GM21737 (cell line): ENCODE results near the gene PC.

Source experiments
- ATAC-seq: cut with Tn5 transposase; IDR thresholded peaks from one replicate; pipeline ENCODE4 v1.9.1; 2021; ENCODE audit warnings: mild to moderate bottlenecking, moderate library complexity; ENCODE audit not compliant: unreplicated experiment

PC gene

DNA sequence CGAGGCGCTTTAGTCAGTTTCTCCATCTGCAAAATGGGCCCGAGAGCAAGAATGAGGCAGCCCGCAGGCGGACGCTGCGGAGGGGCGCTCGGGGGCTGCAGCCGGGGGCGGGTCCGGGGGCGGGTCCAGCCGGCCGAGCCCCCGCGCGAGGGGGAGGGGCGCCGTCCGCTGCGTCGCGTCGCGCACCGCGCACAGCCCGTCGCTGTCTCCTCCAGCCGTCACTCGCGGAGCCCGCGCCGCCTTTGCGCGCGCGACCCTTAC lies 282 bp downstream of the PC start:
- no peak for ATAC-seq

DNA sequence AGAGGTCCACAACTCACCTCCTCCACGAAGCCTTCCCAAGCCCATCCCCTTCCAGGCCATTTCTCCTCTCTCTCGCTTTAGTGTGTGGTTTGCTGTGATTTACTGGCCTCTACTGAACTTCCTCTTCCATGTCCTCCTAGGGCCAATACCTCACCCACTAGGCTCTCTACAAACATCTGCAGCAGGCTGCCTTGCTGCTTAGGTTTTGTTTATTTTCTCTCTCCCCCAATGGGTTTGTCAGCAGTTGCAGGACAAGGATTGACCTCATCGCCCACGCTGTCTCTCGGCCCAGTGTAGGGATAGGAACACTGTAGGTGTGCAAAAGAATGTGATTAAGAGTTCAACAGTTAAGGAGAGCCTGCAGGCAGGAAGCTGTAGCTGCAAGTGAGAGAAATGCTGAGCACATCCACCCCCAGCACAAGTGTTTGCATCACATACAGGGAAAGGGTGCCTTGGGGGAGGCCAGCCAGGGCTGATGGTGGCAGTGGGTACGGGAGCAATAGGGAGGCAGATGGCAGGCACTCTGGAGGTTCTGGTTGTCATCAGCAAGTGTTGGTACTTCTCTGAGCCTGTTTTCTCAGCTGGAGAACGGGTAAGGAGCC lies 1.4 kb downstream of the PC start:
- ATAC-seq, result no peak

DNA sequence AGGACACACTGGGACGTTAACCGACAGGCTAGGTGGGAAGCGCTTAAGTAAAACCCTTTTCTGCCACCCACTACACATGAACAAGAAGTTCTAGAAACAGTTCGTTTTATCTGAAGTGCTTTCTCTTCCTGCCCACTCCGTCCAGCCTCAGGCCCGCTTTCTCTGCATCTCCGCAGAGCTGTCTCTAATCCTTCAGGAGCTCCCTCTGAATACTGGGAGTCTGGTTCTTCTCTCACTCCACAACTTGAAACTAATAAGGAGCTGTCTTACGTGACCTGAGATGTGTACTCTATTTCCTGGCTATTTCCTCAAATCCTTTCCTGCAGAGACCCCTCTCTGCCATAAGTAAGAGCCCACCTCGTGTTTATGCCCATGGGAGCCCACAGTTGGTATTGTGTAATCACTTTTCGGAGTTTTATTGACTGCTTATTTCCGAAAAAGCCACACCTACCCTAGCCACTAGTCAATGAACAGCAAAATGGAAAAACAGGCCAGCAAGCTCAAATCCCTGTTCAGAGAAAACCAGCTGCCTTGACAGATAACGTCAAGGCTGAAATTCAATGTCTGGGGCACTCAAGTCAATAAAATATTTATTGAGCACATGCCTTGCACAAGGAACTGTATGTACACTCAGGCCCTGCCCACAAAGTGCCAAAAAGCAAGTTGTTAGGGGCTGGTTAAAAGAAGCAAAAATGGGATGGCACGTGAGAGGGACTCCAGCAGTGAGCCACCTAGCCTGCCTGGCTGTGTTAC lies 4.9 kb downstream of the PC start:
- ATAC-seq, result no peak

DNA sequence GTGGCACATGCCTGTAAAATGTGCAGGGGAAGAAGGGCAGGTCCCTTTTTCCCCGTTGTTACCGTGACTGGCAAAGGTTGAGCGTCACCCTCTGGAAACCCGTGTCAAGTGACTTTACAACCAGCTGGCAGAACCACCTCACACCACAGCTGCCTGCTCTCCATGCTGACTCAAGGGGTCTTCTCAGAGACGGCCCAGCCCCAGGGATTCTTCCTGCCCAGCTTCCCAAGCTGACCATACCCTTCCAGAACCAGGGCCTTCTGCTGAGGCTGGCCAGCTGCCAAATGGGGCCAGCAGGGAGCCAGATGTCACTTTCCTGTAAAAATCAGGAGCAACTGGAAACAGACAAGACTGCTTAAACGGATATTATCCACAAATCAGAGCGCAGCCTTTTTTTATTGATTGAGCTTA lies 6.3 kb downstream of the PC start:
- ATAC-seq, result no peak

DNA sequence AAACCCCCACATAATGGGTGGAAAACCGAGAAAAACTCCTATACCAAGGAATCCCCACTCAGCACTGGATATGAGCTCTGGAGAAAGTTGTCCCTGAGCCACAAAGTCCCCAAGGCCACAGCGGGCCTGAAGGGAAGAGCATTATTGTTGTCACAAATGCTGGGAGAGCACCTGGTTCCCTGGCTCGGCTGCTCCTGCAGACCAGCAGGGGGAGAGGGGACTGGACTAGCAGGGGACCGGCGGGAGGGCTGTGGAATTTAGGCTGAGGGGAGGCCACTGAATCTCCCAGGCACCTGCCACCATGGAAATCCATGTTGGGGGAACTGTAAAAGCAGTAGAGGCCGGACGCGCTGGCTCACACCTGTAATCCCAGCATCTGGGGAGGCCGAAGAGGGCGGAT lies 7.0 kb downstream of the PC start:
- ATAC-seq, result no peak

DNA sequence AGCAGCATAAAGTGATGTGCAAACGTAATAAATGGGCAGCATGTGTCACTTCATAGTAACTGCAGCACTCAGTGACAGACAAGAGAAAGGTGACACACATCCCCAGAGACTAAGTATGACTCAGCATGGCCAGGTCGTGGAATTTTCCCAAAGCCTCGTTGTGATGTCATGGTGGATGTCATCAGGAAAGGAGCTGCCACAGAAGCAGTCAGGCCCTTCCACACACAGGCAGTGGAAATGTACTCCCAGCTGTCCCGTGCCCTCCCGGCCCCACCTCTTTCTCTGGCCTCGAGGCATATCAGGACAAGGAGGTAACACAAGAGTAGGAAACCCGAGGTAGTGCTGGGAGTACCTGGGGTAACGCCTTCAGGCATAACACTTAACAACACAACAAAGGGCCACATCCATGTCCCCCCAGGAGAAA lies 8.1 kb downstream of the PC start:
- no peak for ATAC-seq

DNA sequence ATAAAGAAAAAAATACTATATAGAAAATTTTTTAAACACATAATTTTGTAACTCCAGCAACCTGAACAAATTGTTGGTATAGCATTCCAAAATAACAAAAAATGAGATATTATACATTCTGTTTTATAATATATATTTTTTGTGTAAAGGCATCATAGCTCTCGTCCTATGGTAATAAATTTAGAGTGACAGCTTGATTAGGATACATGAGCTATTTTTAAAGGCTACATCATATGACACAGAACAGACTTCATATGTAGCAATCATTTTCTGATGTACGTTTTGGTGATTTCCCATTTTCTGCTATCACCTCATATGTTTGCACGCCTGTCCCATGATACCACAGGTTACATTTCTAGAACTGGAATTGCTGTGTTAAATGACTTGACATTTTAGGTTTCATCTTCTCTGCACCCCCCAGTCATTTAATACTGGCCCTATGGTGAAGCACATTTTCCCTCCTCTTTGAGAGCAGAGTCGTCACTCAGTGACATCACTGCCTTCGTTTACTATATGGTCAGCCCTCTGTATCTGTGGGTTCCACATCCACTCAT lies 19.5 kb downstream of the PC start:
- ATAC-seq, result no peak

DNA sequence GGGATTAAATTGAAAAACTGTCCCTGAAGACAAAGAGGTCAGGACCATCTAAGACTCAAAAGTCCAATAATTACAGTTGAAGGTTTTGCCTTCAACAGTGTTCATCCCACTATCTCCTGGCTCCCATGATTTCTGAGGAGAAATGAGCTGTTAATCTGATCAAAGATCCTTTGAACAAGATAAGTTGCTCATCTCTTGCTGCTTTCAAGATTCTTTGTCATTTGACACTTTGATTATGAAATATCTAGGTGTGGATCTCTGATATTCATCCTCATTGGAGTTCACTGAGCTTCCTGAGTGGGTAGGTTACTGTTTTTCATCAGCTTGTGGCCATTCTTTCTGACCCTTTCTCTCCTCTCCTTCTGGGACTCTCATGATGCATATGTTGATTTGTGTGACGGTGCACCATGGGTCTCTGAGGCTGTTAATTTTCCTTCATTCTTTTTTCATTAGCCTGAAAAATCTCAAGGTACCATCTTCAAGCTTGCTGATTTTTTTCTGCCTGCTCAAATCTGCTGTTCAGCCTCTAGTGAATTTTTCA lies 20.9 kb downstream of the PC start:
- no peak for ATAC-seq

DNA sequence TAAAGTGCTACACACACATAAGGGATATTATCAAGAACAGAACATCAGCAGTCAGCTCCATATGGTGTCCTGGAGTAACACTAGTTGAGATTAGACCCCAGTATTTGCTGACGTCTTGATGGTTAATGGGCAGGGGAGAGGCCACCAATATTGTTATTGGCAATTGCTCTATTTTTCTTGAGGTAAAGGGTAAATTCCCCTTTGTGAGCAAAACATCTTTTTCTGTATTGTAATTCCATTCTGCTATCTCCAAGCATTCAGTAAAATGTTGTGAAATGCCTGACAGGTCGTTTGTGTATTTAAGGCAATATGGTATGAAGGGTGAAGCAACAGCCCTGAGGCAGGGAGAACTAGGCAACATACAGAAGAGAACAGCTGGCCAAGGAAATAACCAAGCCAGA lies 21.9 kb downstream of the PC start:
- no peak for ATAC-seq

DNA sequence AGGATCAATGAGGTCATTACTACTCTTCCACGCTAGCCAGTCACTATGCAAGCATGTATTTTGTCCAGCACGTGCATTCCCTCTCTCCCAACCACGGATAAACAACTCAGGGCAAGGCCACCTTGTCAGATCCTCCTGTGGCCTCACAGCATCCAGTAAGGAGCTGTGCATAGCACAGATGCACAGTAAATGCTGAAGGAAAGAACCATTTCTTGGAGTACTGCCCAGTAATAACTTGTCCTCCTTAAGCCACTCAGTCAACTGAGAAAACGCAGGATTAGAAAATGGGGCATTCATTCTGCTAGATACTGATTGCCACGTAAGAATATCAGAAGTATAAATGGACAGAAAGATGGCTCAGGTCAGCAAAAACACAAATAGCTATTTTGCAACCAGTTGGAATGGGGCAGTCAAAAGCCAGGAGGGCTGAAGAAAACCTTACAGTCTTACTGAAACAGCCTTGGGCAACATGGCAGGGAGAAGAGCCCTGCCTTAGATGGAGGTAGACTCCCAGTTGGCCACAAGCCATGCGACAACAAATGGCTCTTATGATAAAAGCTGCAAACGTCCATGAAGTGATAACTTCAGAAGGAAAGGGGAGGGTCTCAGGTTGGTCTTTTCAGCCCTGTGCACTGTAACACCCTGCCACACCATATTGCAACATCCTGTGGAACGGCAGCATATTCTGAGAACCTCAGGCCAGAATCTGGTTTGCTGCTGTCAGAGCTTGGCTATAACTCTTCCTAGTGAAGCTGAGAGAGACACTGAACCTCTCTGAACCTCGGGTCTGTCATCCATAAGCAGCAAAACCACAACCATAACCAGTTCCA lies 23.0 kb downstream of the PC start:
- no peak for ATAC-seq

DNA sequence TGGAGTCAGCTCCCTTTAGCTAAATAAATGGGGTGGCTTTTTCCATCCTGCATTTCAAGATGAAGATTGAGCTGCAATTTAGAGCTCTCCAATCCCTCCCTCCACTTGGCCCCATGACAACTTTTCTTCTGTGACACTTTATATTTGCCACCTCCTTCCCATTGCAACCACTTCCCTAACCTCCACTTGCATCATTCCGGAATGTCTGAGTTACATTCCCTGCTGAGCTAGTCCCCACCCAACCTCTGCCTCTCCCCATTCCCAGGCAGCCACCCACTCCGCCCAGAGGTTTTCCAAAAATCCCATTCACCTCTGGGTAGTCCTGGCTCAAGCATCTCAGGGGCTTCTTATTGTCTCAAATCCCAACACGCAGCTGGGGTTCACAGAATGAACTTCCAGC lies 24.7 kb downstream of the PC start:
- no peak for ATAC-seq

DNA sequence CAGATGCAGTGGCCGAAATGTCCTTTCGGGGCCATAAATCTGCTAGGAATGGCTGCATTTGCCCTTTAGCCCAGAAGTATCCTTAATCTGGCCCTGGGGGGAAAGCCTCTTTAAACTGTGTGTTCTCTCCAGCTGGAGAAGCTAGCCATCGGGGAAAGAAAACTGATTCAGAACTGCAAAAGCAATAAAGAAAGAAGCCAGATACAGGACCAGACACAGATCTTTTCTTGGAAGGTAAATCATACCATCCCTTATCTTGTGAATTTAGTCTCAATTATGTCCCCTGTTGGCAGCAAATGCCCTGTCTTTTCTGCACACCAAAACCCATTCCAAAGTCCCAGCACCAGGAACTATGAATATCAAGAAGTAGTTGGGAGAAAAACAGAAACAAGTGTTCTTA lies 25.6 kb downstream of the PC start:
- no peak for ATAC-seq

DNA sequence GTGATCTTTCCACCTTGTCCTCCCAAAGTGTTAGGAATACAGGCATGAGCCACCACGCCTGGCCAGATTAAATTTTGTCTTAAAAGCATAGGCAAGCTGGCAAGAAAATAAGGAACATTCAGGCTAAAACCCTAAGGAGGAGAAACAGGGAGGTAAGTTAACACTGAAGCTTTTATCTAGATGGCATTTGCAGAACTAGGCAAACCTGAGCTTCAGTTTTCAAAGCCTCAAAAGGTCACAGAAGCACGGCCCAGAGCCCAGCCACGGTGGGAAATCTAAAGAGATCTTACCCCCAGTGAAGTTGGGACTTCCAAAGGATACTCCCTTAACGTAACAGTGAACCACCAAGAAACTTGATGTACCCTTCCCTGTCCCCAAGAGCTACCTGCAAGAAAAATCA lies 28.4 kb downstream of the PC start:
- ATAC-seq, result no peak

DNA sequence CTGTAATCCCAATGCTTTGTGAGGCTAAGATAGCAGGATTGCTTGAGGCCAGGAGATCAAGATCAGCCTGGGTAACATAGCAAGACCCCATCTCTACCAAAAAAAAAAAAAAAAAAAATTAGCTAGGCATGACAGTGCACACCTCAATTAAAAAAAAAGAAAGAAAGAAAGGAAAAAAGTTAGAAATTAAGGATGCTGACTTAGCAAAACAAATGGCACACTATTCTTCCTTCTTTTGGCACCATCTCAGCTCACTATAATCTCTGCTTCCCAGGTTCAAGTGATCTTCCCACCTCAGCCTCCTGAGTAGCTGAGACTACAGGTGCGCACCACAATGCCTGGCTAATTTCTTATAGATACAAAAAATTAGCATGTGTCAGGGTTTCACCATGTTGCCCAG lies 33.9 kb downstream of the PC start:
- ATAC-seq, result no peak

DNA sequence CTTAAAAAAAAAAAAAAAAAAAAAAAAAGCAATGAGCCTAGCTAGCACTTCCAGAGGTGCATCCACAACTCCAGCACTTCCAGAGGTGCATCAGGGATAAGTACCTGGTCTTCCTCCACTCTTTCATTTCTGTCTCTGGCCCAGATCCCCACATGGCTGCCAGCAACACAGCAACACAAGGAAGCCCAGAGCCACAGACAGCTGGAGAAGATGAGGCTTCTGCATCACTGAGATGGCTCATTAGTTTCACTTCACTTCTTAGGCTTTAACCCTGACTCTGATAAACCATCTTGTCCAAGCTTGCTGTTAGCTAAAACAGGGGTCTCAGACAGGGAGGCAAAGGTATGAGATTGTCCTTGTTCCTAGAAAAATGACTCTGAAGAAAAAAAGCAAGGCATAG lies 35.6 kb downstream of the PC start:
- no peak for ATAC-seq

DNA sequence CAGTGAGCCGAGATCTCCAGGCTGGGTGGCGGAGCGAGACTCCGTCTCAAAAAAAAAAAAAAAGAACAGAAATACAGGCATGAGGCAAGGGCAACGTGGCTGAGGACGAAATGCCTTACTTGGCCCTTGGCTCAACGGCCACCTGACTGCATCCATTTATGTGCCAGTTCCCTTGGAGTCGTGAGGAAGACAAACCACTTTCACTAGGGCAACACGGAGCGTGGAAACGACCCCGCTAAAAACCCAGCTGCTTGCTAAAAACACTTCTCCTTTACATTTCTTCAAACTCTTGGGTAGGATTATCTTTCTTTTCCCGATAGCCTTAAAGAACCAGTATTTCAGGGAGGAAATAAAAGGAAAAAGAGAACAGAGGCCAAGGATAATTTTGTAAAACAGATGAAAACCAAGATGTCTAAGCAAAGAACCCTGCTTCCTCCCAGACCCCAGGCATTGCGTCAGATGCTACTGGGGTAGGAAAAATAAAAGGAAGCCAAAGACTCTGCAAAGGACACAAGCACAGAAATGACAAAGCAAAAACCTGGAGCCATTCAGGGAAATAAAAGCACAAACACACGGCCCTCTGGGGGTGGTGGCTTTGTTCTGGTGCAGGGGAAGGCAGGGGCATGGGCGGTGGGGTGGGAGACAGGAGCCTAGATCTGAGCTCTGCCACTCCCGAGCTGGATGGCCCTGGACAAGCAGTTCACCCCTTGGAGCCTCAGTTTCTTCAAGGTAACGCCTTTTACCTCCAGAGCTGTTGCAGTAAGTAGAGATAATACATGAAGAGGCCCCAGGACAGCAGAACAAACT lies 37.0 kb downstream of the PC start:
- no peak for ATAC-seq

DNA sequence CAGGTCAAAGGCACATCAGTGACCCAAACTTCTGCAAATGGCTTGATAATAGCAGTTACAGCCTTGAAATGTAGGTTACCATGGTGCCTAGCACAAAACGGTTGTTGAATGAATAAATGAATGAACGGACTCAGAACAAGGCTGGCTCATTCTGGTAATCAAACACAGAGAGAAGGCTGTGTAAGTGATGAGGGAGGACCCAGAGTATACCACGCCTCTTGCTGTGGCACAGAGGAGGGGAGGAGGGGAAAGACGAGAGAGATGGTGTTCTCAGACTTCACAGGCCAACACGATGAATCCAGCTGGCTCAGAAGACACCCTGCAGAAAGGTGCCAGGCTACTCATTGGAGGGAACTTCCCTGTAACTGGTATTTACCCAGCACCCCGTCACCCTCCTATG lies 38.3 kb downstream of the PC start:
- ATAC-seq, result no peak

DNA sequence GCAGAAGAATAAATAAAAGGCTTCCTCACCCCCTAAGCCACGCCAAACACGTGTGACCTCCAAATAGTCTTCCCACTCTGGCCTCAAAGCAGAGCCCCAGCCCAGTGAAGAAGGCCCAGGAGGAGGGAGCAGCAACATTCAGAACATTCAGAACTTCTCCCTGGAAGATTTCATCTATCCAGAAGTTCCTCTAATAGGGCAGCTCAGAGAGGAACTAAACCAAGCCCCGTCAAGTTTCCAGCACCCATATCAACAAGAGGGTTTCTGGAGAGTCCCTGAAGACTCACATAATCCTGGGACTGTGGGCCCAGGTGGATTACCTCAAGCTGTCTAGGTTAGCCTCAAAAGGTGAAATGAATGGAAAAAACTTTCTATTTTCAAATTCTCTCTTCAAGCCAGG lies 39.4 kb downstream of the PC start:
- ATAC-seq, result no peak

DNA sequence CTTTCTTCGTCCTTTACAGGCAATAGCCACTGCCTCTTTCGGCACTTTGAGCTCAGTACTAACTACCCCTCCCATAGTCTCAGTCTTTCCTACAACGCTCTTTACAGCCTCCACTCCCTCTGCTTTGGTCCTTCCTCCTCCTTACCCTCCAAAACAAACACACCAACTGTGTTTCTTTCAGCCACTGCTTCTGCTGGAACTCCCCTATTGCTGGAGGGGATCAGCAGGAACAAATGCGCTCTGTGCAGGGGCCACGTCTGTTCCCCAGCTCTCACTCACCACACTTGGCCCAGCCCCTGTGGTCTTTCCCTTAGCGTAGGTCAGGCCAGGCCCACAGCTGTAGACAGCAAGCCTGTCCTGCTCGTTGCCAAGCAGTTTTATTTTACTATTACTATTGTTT lies 42.3 kb downstream of the PC start:
- no peak for ATAC-seq

DNA sequence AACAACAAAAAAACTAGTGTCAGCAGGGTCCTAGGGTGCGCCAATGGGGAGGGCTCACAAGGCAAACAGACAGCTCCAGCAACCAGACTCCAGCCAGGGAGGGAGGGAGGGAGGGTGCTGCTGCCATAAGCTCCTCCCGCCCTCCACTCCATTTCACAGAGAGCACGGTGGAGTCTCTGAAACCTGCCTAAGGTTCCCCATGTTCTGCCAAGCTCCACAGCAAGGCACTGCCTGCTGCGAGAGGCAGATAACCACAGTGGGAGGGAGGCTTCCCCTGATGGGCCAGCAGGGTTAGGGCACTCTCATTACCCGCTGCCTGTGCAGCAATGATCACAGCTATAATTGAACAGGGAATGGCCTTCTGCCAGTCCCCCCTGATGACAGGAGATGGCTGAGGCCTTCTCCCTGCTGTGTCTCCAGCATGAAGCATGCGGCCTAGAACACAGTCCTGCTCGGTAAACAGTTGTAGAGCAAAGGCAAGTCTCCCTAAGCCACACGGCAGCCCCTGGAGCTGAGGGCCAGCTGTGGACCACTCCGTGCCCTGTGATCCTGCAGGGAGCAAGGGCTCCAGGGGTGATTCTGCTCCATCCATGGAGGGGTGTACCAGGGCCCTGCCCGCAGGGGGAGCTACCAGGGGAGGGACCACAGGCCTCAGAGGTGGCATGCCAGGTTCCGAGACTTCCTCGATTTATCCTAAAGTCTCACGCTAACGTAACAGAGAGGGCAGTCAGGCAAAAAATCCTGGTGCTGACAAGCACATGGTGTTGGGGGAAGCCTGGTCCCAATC lies 42.9 kb downstream of the PC start:
- ATAC-seq, result no peak
